Activated T-cell treated with anti-CD3 and anti-CD28 coated beads, Interleukin-2, amount 50 U/mL, for 72 hours (primary cell): ENCODE measurements around the gene RARS2. TPM values are rescaled to one million over a fixed set of nuclear protein-coding genes. Genes with fewer than 3 reads are reported as not detected.
"Not testable (repeated sequence)": the region's sequence is repeated elsewhere in the genome, so short reads cannot be mapped to it uniquely, and the experiment has no call there.

Experiments used
- ATAC-seq, 2 donors: fragments of 150-1000 bp; cut with Tn5 transposase; replicated peaks in 1 of 2; 2 replicates each; pipeline ENCODE4 v1.10.0; 2021; ENCODE audit warnings: moderate library complexity in 2 of 2, mild to moderate bottlenecking in 1 of 2
- DNase-seq, 2 donors: peaks; one replicate each; pipeline ENCODE4 v3.0.0; 2021 to 2022; ENCODE audit warnings: mixed read lengths in 1 of 2
- H3K27ac Mint-ChIP-seq: one replicate; pipeline ENCODE4 v1.8.0; 2022; ENCODE audit warnings: mild to moderate bottlenecking, moderate library complexity, mixed read lengths
- H3K27me3 Mint-ChIP-seq: one replicate; pipeline ENCODE4 v1.8.0; 2022; ENCODE audit warnings: low read depth, mixed read lengths
- H3K36me3 Mint-ChIP-seq, 2 donors: one replicate each; pipeline ENCODE4 v1.8.0; 2022; ENCODE audit warnings: mixed read lengths in 2 of 2, mild to moderate bottlenecking in 1 of 2; ENCODE audit not compliant: insufficient read depth in 2 of 2
- H3K4me1 Mint-ChIP-seq: one replicate; pipeline ENCODE4 v1.8.0; 2022; ENCODE audit warnings: low read depth, mixed read lengths
- H3K4me3 Mint-ChIP-seq, 2 donors: one replicate each; pipeline ENCODE4 v1.8.0; 2022; ENCODE audit warnings: mild to moderate bottlenecking in 2 of 2, mixed read lengths in 2 of 2, moderate library complexity in 2 of 2
- H3K9me3 Mint-ChIP-seq, 2 donors: one replicate each; pipeline ENCODE4 v1.8.0; 2022; ENCODE audit warnings: mixed read lengths in 2 of 2
- total RNA-seq, 2 donors: library from RNA; stranded (reverse); gene quantifications; one replicate each; pipeline ENCODE4 v1.2.3, GENCODE V29; 2022

Gene RARS2
- total RNA-seq, 2 donors from 2014 or later = 20.7 to 23.2 TPM

GRCh38 chr6:87529221-87529620 lies 60.6 kb downstream of the RARS2 start:
- DNase-seq = no peak
- ATAC-seq = no peak
- H3K27ac Mint-ChIP-seq = no peak overlapping the region
- H3K4me1 Mint-ChIP-seq = peaks cover 5% of the 10 kb centered on the region
- peaks cover 0 to 16% of the 10 kb centered on the region in 2 donors for H3K36me3 Mint-ChIP-seq
- H3K9me3 Mint-ChIP-seq = no peaks in the 10 kb centered on the region
- H3K4me3 Mint-ChIP-seq = no peak overlapping the region
- H3K27me3 Mint-ChIP-seq = no peaks in the 10 kb centered on the region

GRCh38 chr6:87522686-87523085 lies 67.1 kb downstream of the RARS2 start:
- Mint-ChIP-seq H3K4me3 (no peak overlapping the region), H3K4me1 (no peaks in the 10 kb centered on the region), H3K36me3 (peaks cover 0 to 6% of the 10 kb centered on the region in 2 donors), H3K9me3 (no peaks in the 10 kb centered on the region), H3K27me3 (no peaks in the 10 kb centered on the region), H3K27ac (peak overlapping the region; percentile 28)
- no peak for DNase-seq
- ATAC-seq = no peak

DNA sequence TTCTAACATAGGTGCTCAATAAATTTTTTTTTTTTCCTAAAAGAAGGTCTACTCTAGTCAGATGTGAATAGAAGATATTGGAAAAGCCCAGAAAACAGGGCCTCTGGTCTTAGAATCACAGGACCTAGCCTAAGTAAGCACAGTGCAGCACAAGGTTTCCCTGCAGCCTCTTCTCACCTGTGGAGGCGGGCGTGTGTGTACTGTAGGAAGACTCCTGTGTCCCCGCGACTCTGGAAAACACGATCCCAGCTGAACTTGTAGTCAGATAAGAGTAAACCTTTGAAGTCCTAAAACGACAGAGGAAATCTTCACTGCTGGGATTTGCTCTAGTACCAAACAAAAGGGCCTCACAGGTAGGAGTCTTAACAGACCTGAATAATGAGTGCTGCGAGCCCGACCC lies 71.3 kb downstream of the RARS2 start:
- ATAC-seq (no peak), DNase-seq (no peak)
- no peak overlapping the region for H3K27ac Mint-ChIP-seq
- peaks cover 6% of the 10 kb centered on the region for H3K4me1 Mint-ChIP-seq
- H3K36me3 Mint-ChIP-seq = peaks cover 2 to 10% of the 10 kb centered on the region in 2 donors
- H3K9me3 Mint-ChIP-seq = no peaks in the 10 kb centered on the region
- H3K4me3 Mint-ChIP-seq = no peak overlapping the region
- no peaks in the 10 kb centered on the region for H3K27me3 Mint-ChIP-seq

DNA sequence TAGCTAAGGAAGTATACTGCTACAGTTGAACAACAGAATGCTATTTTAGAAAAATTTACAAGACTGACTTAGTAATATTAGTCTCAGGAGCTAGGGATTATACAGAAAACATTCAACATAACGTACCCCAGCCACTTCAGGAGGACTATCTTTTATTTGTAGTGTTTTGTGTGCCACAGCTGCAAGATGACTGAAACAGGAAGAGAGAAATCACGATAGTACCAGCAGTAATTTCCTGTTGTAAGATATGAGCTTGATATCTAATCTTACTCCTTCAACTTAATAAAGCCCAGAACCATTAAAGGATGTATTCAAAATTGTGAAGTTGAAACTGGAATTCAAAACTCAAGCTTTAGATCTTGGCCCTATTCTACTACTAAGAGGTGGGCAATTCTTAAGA lies 75.0 kb downstream of the RARS2 start:
- ATAC-seq (no peak), DNase-seq (no peak)
- no peaks in the 10 kb centered on the region for H3K27me3 Mint-ChIP-seq
- peaks cover 6% of the 10 kb centered on the region for H3K4me1 Mint-ChIP-seq
- H3K4me3 Mint-ChIP-seq = no peak overlapping the region
- peaks cover 2 to 14% of the 10 kb centered on the region in 2 donors for H3K36me3 Mint-ChIP-seq
- no peaks in the 10 kb centered on the region for H3K9me3 Mint-ChIP-seq
- peak overlapping the region; percentile 77 for H3K27ac Mint-ChIP-seq

GRCh38 chr6:87504441-87504840 lies 85.3 kb downstream of the RARS2 start:
- no peaks in the 10 kb centered on the region for H3K4me1 Mint-ChIP-seq
- H3K36me3 Mint-ChIP-seq = peaks cover 5 to 8% of the 10 kb centered on the region in 2 donors
- H3K9me3 Mint-ChIP-seq = no peaks in the 10 kb centered on the region
- ATAC-seq (no peak), DNase-seq (no peak)
- no peak overlapping the region for H3K4me3 Mint-ChIP-seq
- peak overlapping the region; percentile 47 for H3K27ac Mint-ChIP-seq
- H3K27me3 Mint-ChIP-seq = no peaks in the 10 kb centered on the region

- peak overlapping the region; percentile 60 for H3K27ac Mint-ChIP-seq
- H3K9me3 Mint-ChIP-seq = no peaks in the 10 kb centered on the region
- no peak overlapping the region for H3K4me3 Mint-ChIP-seq
- H3K27me3 Mint-ChIP-seq = no peaks in the 10 kb centered on the region
- no peaks in the 10 kb centered on the region for H3K4me1 Mint-ChIP-seq
- H3K36me3 Mint-ChIP-seq = peaks cover 5 to 8% of the 10 kb centered on the region in 2 donors
- ATAC-seq = no peak
- DNase-seq = no peak
Observed at GRCh38 chr6:87501809-87502572, 87.8 kb downstream of the RARS2 start.

GRCh38 chr6:87498048-87498447 lies 91.7 kb downstream of the RARS2 start:
- Mint-ChIP-seq H3K36me3 (peaks cover 0 to 3% of the 10 kb centered on the region in 2 donors), H3K4me1 (no peaks in the 10 kb centered on the region), H3K27me3 (no peaks in the 10 kb centered on the region), H3K4me3 (no peak overlapping the region), H3K27ac (no peak overlapping the region), H3K9me3 (no peaks in the 10 kb centered on the region)
- DNase-seq (no peak), ATAC-seq (peak in 1 of 2 donors; percentile 35)

GRCh38 chr6:87494761-87495422 lies 94.9 kb downstream of the RARS2 start:
- H3K27me3 Mint-ChIP-seq = no peaks in the 10 kb centered on the region
- H3K4me3 Mint-ChIP-seq = no peak overlapping the region
- DNase-seq = no peak
- no peak overlapping the region for H3K27ac Mint-ChIP-seq
- no peak for ATAC-seq
- no peaks in the 10 kb centered on the region for H3K4me1 Mint-ChIP-seq
- peaks cover 0 to 5% of the 10 kb centered on the region in 2 donors for H3K36me3 Mint-ChIP-seq
- no peaks in the 10 kb centered on the region for H3K9me3 Mint-ChIP-seq

GRCh38 chr6:87489326-87489725 lies 100.5 kb downstream of the RARS2 start:
- H3K9me3 Mint-ChIP-seq, H3K27ac Mint-ChIP-seq, H3K4me1 Mint-ChIP-seq, H3K4me3 Mint-ChIP-seq, H3K27me3 Mint-ChIP-seq, H3K36me3 Mint-ChIP-seq, ATAC-seq, DNase-seq: not testable (repeated sequence)

GRCh38 chr6:87487555-87487954 lies 102.2 kb downstream of the RARS2 start:
- H3K27ac Mint-ChIP-seq = peak overlapping the region; percentile 54
- no peak for DNase-seq
- H3K4me1 Mint-ChIP-seq = peaks cover 20% of the 10 kb centered on the region

GRCh38 chr6:87484491-87484890 lies 105.3 kb downstream of the RARS2 start:
- H3K27ac Mint-ChIP-seq = no peak overlapping the region
- no peaks in the 10 kb centered on the region for H3K9me3 Mint-ChIP-seq
- peaks cover 3 to 5% of the 10 kb centered on the region in 2 donors for H3K36me3 Mint-ChIP-seq
- H3K27me3 Mint-ChIP-seq = no peaks in the 10 kb centered on the region
- H3K4me1 Mint-ChIP-seq = peaks cover 20% of the 10 kb centered on the region
- H3K4me3 Mint-ChIP-seq = no peak overlapping the region
- DNase-seq (no peak), ATAC-seq (no peak)

More at GRCh38 chr6:87487555-87487954, 102.2 kb downstream of the RARS2 start:
- no peak for ATAC-seq
- Mint-ChIP-seq H3K27me3 (no peaks in the 10 kb centered on the region), H3K36me3 (peaks cover 3 to 5% of the 10 kb centered on the region in 2 donors), H3K9me3 (no peaks in the 10 kb centered on the region), H3K4me3 (no peak overlapping the region)

DNA sequence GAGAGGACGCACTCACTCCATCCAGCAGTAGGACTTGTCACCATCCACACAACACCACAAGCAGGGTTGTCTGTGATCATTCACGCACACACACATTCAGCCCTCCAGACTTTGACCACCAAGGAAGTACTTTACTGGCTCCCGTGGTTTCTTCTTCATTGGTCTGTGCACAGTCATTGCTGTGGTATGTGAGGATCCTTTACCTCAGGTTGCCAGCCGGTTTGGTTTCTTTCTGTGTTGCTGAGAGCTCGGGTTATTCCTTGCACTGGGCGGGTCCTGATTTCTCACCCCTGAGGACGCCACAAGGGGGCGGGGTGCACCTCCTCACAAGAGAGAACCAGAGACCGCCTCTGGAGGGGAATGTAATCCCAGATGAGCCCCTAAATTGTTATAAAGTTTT lies 105.9 kb downstream of the RARS2 start:
- Mint-ChIP-seq H3K36me3 (peaks cover 3 to 5% of the 10 kb centered on the region in 2 donors), H3K4me1 (peaks cover 20% of the 10 kb centered on the region), H3K4me3 (no peak overlapping the region), H3K9me3 (no peaks in the 10 kb centered on the region), H3K27ac (no peak overlapping the region), H3K27me3 (no peaks in the 10 kb centered on the region)
- DNase-seq (peak; percentile 12 to 20), ATAC-seq (peak; percentile 38 to 64)

DNA sequence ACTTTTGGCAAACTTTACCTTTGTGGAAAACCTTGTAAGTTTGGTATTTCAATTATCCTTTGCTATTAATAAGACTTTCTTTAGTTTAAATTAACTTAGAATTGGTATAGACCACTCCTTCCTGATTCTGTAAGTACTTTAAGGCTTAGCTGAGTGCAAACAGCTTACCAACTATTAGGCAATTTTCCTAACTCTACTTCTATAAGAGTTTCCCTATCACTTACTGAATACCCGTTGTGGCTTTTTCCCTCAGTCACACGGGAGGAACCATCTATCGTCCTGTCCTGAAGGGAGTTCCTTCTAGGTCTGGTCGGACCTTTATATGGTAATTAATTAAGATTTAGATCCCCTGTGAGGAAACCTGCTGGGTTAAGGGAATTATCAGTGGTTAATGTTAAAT lies 107.4 kb downstream of the RARS2 start:
- no peaks in the 10 kb centered on the region for H3K9me3 Mint-ChIP-seq
- H3K36me3 Mint-ChIP-seq = peaks cover 3 to 11% of the 10 kb centered on the region in 2 donors
- DNase-seq = no peak
- H3K27ac Mint-ChIP-seq = no peak overlapping the region
- no peak for ATAC-seq
- H3K27me3 Mint-ChIP-seq = no peaks in the 10 kb centered on the region
- H3K4me1 Mint-ChIP-seq = peaks cover 20% of the 10 kb centered on the region
- no peak overlapping the region for H3K4me3 Mint-ChIP-seq
